ENCODE data around the gene ASS1. TPM values are rescaled to one million over a fixed set of nuclear protein-coding genes. Genes with fewer than 3 reads are reported as not detected.

Gene ASS1
- total and polyA plus RNA-seq, 2 of the 13 experiments (the other 11 are each of a cell fraction or from before 2014, with no cell fraction given): 77.6 to 122 TPM

GRCh38 chr9:130543859-130544258 lies 99.1 kb downstream of the ASS1 start:
- H2AFZ ChIP-seq (ENCODE audit: low read length): no peak overlapping the region
- H3K9me3 ChIP-seq (ENCODE audit: low read length): no peaks in the 10 kb centered on the region
- FAIRE-seq (no peak), DNase-seq (ENCODE audit: low spot score) (no peak), ATAC-seq (no peak)
- POLR2A ChIA-PET: no interaction called here
- CTCF ChIA-PET (ENCODE audit: low intra/inter-chr PET ratio, low total read pairs): no interaction called here
- TF ChIP-seq E2F1 (CRISPR knock-in tag; IDR thresholded peaks at IDR 0.05) (no peak), ZNF816 (CRISPR knock-in tag; IDR thresholded peaks at IDR 0.05; ENCODE audit: borderline replicate concordance) (no peak), PITX1 (CRISPR knock-in tag; IDR thresholded peaks at IDR 0.05) (no peak), FOXA3 (CRISPR knock-in tag; IDR thresholded peaks at IDR 0.05) (no peak), LCORL (IDR thresholded peaks at IDR 0.05) (no peak), LCORL (CRISPR knock-in tag; IDR thresholded peaks at IDR 0.05) (no peak), CBX2 (IDR thresholded peaks at IDR 0.05; ENCODE audit: low read depth, low read length) (no peak), CBX2 (CRISPR knock-in tag; IDR thresholded peaks at IDR 0.05; ENCODE audit: low read depth) (no peak), PAXIP1 (CRISPR knock-in tag; conservative IDR thresholded peaks at IDR 0.05) (no peak), ZNF790 (CRISPR knock-in tag; IDR thresholded peaks at IDR 0.05; ENCODE audit: borderline replicate concordance) (no peak), TBL1XR1 (IDR thresholded peaks at IDR 0.05; ENCODE audit: borderline replicate concordance, low read length, partially characterized antibody) (no peak), IKZF1 (IDR thresholded peaks at IDR 0.05) (no peak), RARG (CRISPR knock-in tag; IDR thresholded peaks at IDR 0.05; ENCODE audit: low read depth) (no peak), ZNF230 (CRISPR knock-in tag; IDR thresholded peaks at IDR 0.05) (no peak), JUND (CRISPR knock-in tag; IDR thresholded peaks at IDR 0.05) (no peak), SP1 (IDR thresholded peaks at IDR 0.05) (no peak), SP1 (CRISPR knock-in tag; IDR thresholded peaks at IDR 0.05) (no peak)
- TF ChIP-seq, protein P1, sequence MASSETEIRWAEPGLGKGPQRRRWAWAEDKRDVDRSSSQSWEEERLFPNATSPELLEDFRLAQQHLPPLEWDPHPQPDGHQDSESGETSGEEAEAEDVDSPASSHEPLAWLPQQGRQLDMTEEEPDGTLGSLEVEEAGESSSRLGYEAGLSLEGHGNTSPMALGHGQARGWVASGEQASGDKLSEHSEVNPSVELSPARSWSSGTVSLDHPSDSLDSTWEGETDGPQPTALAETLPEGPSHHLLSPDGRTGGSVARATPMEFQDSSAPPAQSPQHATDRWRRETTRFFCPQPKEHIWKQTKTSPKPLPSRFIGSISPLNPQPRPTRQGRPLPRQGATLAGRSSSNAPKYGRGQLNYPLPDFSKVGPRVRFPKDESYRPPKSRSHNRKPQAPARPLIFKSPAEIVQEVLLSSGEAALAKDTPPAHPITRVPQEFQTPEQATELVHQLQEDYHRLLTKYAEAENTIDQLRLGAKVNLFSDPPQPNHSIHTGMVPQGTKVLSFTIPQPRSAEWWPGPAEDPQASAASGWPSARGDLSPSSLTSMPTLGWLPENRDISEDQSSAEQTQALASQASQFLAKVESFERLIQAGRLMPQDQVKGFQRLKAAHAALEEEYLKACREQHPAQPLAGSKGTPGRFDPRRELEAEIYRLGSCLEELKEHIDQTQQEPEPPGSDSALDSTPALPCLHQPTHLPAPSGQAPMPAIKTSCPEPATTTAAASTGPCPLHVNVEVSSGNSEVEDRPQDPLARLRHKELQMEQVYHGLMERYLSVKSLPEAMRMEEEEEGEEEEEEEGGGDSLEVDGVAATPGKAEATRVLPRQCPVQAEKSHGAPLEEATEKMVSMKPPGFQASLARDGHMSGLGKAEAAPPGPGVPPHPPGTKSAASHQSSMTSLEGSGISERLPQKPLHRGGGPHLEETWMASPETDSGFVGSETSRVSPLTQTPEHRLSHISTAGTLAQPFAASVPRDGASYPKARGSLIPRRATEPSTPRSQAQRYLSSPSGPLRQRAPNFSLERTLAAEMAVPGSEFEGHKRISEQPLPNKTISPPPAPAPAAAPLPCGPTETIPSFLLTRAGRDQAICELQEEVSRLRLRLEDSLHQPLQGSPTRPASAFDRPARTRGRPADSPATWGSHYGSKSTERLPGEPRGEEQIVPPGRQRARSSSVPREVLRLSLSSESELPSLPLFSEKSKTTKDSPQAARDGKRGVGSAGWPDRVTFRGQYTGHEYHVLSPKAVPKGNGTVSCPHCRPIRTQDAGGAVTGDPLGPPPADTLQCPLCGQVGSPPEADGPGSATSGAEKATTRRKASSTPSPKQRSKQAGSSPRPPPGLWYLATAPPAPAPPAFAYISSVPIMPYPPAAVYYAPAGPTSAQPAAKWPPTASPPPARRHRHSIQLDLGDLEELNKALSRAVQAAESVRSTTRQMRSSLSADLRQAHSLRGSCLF (CRISPR knock-in tag; IDR thresholded peaks at IDR 0.05; ENCODE audit: borderline replicate concordance): no peak
- no peaks in the 10 kb centered on the region for H3K36me3 ChIP-seq (replicated peaks in 1 of 2; ENCODE audit: control insufficient read depth in 1 of 2, insufficient read depth in 2 of 2, low read length in 2 of 2)
- no peak overlapping the region for H3K9ac ChIP-seq (ENCODE audit: insufficient read depth, low read depth, low read length)
- in situ Hi-C loops (cut with HindIII; ENCODE audit: extremely low pct_ligation_motif_present, low pct_unique_long_range_greater_than_20kb) (no loop called here), intact Hi-C loops (cut with micrococcal nuclease; ENCODE audit: unreplicated experiment) (no loop called here)
- 89% methylated on average over 6 of the region's 6 CpGs for WGBS (ENCODE audit: low lambda C conversion rate)
- H3K4me2 ChIP-seq (ENCODE audit: low read depth, low read length): no peak overlapping the region
- H3K27me3 ChIP-seq (ENCODE audit: control insufficient read depth in 1 of 2, insufficient read depth in 2 of 2, low read length in 2 of 2): no peaks in the 10 kb centered on the region
- H3K79me2 ChIP-seq (ENCODE audit: insufficient read depth, low read length): no peaks in the 10 kb centered on the region
- no TSS peak for BruUV-seq (replicated peaks)
- peaks cover 34% of the 10 kb centered on the region for H3K4me1 ChIP-seq (ENCODE audit: insufficient read depth, low read length)
- no peaks in the 10 kb centered on the region for H4K20me1 ChIP-seq (ENCODE audit: insufficient read depth, low read length)
- H3K27ac ChIP-seq (ENCODE audit: extremely low read length, insufficient read depth, low read length): no peak overlapping the region
- H3K4me3 ChIP-seq (replicated peaks in 1 of 3; ENCODE audit: insufficient read depth in 1 of 3, low read depth in 2 of 3, low read length in 3 of 3): no peak overlapping the region

Measured in HepG2 (cell line).